ENCODE measurements around the gene DNAJC4.

Gene DNAJC4

DNA sequence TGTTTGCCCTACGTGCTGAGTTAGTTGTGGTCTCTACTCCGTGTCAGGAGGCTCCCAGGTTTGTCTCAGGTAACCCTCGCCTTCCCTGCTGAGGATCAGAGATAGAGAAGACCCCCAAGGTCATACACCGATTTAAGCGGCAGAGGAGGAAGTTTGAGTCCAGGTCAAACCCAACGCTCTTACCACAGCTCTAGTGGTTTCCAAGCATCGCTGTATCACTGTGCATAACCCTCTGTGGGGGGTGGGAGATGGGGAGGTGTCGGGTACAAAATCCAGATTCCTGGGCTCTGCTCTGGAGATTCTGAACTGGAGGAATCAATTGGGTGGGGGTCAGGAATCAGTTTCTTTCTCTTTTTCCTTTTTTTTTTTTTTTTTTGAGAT, 627 bp downstream of the DNAJC4 start:
- peak; percentile 70 for DNase-seq

DNA sequence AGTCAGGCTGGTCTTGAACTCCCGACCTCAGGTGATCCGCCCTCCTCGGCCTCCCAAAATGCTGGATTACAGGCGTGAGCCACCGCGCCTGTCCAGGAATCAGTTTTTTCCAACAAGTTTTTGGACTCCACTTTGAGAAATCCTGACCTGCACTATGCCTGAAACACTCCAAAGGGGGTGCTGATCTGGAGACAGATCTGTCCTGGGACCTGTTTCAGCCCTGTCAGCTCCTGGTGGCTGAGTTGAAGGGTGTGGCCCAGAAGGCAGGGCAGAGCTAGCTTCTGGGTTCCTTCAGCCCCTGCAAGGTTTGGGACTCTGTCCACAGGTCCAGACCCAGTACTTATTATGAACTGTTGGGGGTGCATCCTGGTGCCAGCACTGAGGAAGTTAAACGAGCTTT, 1.2 kb downstream of the DNAJC4 start:
- no peak for DNase-seq

DNA sequence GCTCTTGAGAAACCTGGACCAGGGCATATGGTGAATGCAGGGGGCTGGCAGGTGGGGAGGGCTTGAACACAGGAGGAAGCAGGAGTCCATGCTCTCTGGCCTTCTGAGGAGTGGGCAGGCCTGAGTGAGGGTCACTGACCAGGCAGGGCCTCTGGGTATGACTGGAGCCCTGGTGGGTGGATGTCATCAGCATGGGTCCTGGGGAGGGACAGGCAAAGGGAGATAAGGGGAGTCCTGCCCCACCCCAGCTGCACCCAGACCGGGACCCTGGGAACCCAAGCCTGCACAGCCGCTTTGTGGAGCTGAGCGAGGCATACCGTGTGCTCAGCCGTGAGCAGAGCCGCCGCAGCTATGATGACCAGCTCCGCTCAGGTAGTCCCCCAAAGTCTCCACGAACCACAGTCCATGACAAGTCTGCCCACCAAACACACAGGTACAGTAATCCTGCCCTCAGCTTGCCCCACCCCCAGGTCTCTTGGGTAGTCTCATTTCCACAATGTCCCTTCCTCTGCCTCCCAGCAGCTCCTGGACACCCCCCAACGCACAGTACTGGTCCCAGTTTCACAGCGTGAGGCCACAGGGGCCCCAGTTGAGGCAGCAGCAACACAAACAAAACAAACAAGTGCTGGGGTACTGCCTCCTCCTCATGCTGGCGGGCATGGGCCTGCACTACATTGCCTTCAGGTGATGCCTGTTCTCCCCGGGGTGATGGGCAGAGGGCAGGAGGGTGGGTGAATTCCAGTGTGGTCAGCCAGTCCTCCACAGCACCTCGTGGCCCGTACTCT, 2.0 kb downstream of the DNAJC4 start:
- no peak for DNase-seq

DNA sequence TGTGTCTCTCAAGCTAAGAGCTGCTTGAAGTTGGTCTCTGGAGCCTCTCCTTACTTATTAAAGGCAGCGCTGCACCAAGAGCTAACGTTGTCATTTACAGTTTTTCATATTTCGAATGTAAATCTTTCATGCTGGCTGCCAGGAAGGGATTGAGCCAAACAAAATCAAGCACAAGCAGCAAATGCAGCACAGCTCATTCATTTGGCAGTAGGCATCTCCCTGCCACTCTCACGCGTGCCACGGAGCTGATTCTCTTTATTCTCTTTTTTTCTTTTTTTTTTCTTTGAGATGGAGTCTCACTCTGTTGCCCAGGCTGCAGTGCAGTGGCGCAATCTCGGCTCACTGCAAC, 2.6 kb downstream of the DNAJC4 start:
- no peak for DNase-seq

DNA sequence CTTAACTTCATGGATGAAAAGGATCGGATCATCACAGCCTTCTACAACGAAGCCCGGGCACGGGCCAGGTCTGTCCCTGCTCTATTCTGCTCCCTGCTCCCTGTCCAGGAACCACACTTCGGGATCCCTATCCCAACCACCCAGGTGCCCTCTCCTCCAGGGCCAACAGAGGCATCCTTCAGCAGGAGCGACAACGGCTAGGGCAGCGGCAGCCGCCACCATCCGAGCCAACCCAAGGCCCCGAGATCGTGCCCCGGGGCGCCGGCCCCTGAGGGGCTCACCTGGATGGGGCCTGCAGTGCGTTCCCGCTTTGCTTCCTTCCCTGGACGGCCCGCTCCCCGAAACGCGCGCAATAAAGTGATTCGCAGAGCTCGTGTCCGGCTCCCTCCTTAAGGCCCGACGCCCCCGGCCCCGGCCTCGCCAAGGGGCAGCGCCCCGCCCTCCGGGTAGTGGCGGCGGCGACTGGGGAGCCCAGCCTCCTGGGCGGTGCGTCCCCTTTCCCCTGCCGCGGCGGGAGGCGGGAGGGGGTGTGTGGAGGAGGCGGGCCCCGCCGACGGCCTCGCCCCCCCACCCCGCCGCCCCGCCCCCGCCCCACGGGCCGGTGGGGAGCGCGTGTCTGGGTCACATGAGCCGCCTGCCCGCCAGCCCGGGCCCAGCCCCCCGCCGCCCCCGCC, 3.7 kb downstream of the DNAJC4 start, which contains the start of gene VEGFB:
Gene VEGFB, plus strand, starts transcription at position 672 of the 674 bp plus-strand sequence. CDS start 250 bp downstream, outside the sequence.
- DNase-seq = peak; percentile 56

DNA sequence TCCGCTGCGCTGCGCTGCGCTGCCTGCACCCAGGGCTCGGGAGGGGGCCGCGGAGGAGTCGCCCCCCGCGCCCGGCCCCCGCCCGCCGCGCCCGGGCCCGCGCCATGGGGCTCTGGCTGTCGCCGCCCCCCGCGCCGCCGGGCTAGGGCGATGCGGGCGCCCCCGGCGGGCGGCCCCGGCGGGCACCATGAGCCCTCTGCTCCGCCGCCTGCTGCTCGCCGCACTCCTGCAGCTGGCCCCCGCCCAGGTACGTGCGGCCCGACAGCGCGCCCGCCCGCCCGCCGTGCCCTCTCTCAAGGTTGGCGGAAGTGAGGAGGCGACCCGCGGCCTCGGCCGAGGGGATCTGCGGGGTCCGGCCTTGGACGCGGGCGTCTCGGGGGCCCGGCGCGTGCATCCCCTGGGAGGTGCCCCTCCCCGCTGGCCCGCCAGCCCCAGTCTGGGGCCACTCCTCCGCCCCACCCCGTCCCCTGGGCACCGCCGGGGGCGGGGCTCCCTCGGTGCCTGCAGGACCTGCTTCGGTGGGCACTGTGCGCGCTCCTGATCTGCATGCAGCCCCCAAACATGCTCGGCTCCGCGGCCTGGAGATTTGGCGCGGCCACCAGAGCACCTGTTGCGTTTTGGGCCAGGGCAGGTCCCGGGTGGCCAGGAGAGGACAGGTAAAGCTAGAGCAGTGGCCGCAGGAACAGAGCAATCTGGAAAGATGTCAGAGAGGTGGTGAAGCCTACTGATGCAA, 4.5 kb downstream of the DNAJC4 start:
- peak; percentile 53 for DNase-seq

DNA sequence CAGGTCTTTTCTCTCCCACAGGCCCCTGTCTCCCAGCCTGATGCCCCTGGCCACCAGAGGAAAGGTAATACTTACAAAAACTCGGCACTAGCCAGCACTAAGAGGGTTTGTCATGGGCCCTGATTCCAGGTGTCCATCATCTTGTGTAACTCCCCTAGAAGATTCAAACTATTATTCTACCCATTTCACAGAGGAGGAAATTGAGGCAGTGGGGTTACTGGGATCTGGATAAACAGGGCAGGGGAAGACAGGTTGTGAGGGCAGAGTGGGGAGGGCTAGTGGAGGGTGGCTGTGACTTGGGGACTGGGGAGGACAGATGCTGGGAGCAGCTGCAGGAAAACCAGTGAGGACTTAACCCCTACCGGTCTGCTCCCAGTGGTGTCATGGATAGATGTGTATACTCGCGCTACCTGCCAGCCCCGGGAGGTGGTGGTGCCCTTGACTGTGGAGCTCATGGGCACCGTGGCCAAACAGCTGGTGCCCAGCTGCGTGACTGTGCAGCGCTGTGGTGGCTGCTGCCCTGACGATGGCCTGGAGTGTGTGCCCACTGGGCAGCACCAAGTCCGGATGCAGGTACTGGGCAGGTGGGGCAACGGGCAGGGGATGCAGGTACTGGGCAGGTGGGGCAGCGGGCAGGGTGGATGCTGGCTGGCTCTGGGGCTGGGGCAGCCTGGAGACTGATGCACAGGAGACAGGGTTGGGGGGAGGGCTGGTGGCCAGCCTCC, 5.3 kb downstream of the DNAJC4 start:
- DNase-seq = no peak

DNA sequence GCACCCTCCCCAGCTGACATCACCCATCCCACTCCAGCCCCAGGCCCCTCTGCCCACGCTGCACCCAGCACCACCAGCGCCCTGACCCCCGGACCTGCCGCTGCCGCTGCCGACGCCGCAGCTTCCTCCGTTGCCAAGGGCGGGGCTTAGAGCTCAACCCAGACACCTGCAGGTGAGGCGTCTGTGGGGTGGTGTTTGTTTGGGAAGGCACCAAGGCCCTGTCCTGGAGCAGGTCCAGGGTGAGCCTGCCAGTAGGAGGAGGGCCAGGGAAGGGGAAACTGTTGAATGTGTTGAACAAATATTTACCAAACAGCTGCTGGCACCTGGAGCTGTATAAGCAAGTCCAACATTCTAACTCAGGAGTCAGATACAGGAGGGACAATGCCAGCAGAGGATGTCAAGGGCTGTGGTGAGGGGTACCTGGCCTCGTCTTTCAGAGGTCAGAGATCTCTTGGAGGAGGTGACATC, 7.2 kb downstream of the DNAJC4 start:
- DNase-seq = no peak

DNA sequence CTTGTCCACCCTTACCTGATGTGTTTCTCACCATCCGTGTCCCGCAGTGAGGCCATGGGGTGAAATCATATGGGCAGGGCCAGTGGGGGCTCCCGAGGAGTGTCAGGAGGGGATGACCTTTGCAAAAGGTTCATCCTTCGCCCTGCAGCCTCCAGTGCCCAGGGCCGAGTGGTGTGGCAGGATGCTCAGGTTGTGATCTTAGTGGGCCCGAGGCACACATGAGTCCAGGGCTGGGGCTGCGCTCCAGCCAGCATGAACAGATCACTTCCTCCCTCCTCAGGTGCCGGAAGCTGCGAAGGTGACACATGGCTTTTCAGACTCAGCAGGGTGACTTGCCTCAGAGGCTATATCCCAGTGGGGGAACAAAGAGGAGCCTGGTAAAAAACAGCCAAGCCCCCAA, 7.7 kb downstream of the DNAJC4 start:
- DNase-seq = no peak

DNA sequence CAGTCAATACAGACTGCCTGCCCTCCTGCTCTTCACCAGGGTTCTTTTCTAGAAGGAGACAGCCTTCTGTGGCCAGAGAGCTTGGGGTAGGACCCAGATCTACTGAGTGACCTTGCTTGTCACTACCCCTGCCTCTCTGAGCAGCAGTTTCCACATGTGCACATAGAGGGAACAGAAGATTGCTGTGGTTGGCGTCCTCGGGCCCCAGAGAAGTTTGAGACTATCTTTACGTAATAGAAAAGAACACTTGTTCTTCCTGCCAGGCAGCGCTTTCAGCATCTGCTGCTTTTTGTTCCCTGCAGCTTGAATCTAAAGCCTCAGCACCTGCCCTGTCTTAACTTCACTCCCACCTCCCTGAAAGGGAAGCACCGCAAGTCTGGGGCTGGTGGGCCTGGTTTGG, 8.7 kb downstream of the DNAJC4 start:
- DNase-seq = no peak

DNA sequence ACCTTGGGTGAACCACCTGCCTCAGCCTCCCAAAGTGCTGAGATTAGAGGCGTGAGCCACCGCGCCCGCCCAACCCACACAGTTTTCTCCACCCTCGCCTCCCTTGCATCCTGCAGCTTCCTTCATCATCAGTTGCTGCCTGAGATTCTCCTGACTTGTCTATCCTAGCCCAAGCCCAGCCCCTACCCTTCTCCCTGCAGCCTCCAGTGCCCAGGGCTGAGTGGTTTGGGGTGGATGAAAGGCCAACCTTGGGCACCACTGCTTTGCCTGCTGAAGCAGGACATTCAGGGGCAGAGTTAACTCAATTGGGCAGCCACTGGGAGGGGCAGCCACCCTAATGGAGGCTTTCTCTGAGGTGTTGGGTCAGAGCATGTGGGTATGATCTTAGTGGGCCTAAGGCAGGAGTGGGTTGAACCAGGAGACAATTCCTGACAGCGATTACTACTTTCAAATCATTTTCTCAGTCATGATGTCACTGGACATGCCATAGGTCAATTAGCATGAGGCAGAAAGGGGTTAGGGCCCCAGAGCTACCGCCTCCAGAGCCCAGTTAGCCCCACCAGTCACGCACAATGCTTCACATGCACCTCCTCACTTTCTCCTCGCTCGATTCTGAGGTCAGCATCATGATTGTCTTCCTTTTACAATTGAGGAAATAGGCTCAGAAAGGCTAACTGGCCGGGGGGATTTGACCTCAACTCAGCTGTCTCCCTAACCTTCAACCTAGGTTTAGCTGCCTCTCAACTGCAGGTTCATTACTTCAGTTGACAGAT, 9.5 kb downstream of the DNAJC4 start:
- DNase-seq = peak; percentile 81

DNA sequence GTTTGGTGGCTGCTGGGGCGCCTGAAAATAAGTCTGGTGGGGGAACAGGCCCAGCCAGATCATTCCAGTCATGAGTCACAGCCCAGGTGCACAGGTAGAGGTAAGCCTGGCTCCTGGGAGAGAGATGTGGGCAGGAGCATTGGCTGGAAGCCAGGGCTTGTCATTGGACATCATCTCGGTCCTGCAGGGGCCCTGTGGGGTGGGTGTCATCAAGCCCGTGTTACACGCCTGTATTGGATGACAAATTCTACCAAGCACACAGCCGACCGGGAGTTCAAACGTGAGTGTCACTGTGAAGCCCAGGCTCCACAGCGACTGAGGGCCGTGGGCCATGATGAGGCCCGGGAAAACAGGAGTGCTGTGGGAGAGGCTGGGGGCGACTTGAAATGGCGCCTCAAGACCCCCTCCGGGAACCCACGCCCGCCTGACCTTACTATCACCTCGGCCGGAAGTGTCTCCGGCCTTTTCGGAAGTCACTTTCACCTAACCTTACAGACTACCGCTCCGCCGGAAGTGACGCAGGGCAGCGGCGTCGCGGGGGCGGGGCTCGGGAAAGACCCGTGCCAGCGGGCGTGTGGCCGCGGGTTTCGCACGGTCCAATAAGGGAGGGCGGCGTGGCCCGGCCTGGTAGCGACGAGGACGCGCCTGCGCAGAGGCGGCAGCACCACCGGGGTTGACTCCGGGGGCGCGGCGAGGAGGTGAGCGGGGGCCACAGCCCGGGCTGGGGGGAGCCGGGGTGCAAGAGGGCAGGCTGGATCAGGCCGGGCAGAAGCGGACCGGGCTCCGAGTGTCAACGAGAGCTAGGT, 10.3 kb downstream of the DNAJC4 start, which contains the start of gene FKBP2:
Gene FKBP2, plus strand, starts transcription at position 661 of the 806 bp plus-strand sequence. CDS start 1,293 bp downstream, outside the sequence.
- peak; percentile 98 for DNase-seq

DNA sequence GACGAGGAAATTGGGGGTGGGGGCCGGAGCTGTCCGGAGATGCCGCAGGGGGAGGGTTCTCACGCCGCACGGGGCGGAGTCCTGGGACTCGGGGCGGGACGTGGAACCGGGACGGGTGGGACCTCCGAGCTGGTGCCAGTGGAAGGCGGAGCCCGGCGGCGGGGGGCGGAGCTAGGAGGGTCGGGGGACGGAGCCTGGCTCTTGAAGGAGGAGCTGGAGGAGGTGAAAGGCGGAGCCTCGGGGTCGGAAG, 10.8 kb downstream of the DNAJC4 start:
- DNase-seq = peak; percentile 99

DNA sequence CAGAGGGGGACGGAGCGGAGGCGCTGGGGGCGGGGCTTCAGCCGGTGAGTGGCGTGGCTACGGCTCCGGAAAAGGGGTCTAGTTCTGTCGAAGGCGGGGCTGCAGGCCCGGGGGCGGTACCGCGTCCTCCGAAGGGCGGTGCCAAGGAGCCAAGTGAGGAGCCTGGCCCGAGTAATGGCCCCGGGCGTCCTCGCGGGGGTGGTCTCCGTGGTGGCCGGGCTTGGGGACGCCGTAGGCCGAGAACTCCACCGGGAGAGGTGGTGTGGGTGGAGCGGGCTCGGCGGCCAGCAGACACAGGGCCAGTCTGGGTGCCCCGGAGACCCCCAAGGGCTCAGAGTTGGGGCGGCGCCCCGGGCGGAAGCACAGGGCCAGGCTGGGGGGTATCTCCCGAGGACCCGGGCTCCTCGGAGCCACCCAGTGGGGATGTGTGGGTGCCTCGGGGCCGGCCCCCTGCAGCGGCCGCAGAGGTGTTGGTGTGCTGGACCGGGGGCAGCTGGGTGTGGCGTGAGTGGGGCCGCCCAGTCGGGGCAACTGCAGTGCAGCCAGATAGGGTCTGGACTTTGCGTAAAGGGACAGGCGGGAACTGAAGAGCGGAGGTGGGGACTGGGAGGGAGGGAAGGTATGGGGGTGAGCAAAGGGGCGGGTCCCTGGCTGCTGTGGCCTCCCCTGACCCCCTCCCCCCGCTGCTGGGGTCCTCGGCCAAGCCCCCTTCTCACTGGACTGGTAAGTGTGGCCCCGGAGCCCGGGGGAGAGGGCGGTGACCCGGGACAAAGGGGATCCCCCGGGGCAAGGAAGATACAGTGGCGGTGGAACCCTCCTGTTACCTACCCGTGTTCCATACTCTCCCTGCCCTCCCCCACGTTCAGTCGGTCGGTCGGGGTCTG, 11.4 kb downstream of the DNAJC4 start:
- peak; percentile 72 for DNase-seq

DNA sequence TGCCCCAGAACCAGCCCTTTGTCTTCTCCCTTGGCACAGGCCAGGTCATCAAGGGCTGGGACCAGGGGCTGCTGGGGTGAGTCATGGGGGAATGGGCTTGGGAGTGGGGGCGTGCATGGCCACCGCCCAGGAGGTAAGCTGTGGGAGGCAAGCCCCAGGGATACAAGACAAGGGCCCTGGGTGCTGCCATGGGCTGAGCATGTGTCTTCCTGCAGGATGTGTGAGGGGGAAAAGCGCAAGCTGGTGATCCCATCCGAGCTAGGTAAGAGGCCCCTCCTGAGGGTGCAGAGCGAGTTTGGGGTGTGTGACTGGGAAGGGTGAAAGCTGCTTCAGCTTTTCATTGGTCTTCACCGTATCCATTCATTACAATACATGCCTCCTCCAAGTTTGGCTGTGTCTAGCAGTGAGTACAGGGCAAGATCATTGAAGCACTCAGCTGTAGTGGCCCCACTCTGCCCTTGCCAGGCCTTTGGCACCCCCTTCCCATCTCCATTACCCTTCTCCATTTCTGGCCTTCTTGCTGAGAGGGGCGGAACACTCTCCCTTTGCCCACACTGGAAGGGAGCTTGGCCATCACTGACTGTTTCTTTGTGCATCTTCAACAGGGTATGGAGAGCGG, 13.0 kb downstream of the DNAJC4 start:
- no peak for DNase-seq

DNA sequence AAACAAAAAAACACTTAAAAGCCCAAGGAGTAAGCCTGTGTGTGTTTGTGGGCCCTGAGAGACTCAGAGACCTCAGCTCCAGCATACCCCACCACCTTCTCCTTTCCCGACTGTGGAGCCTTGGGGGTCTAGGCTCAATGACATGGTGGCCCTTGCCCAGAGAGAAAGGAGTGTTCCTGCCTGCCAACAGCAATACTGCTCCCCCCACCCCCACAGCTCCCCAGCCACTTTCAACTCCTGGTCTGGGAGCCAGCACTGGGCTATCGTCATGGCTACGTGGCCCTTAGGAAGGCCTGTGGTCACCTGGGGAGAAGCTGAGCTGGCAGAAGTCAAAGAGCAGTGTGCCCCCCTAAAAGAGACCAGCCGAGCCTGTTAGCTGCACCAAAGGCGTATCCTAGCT, 13.8 kb downstream of the DNAJC4 start:
- DNase-seq = no peak

DNA sequence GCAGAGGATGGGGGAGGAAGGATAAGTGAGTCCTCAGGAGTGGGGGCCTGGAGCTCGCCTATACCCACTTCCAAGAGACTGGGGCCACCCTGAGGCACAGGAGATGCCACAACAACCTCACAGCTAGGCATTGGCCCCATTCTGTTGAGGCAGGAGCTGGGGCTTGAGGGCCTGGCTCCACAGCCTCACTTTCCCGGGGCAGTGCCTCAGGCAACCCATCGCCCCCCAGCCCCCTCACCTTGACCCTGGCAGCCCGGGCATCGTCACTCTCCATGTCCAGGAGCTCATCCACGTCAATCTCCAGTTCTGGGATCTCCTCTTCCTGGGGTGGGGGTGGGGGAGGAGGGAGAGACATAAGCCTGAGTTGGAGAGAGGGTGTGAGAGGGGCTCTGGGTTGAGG, 14.6 kb downstream of the DNAJC4 start:
- DNase-seq = no peak

DNA sequence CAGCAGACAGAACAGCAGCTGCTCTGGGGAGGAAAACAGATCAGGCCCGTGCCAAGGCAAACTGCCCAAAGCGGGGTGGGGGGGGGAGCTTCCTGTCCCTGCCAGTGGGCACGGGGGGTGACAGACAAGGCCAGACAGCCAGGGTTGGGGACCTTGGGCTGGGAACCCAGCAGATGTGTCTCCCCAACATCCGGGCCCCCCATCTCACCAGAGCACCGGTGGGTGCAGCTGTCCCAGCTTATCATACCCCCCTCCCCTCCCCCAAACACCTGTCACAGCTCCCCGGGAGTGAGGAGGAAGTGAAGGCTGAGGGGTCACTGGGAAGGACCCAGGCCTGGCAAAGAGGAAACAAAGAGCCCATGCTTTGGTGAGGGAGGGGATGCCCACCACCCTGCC, 15.1 kb downstream of the DNAJC4 start:
- DNase-seq = no peak

DNA sequence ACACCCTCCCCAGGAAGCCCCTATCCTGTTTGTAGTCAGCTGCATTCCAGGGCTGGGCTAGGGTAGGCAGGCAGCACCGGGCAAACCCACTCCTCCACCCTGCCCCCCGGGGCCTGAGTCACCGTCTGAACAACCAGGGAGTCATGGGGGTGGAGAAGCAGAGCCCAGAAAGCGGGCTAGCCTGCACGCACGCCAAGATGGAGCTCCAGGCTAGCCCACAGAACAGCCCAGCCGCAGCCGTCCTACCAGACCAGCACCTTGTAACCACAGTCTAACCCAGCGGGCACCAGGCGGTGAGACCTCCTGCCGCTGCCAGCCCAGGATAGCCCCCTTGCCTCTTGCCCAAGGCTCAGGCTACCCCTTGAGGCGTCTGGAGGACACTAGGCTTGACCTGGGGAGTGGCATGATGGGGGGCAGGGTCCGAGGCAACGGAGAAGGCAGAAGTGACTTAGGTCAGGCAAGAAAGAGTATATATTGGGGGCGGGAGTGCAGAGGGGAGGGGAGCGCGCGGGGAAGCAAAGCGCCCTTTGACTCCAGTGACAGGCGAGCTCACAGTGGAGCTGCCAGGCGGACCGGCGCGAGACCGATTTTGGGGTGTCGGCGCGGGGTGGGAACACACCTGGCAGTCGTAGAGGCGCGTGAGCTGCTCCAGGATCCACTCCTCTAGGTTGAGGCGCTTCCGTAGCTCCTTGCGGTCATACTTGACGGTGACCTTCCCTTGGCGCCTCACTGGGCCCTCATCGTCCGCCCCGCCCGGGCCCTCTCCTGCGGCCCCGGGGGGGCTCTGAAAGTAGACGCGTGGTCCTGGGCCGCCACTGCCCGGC, 15.7 kb downstream of the DNAJC4 start:
- DNase-seq = peak; percentile 79
